Activated naive CD8-positive, alpha-beta T cell treated with anti-CD3 and anti-CD28 coated beads for 36 hours (primary cell): ENCODE measurements around the gene ORAI3. TPM values are rescaled to one million over a fixed set of nuclear protein-coding genes. Genes with fewer than 3 reads are reported as not detected.

ENCODE experiments used
- DNase-seq: peaks from one replicate; pipeline ENCODE4 v3.0.0; 2021
- H3K27ac Mint-ChIP-seq: one replicate; pipeline ENCODE4 v1.8.0; 2022; ENCODE audit warnings: mild to moderate bottlenecking, moderate library complexity, mixed read lengths
- H3K27me3 Mint-ChIP-seq: one replicate; pipeline ENCODE4 v1.8.0; 2022; ENCODE audit warnings: mild to moderate bottlenecking, mixed read lengths
- H3K36me3 Mint-ChIP-seq: one replicate; pipeline ENCODE4 v1.8.0; 2021; ENCODE audit warnings: mild to moderate bottlenecking, mixed read lengths
- H3K4me1 Mint-ChIP-seq: one replicate; pipeline ENCODE4 v1.8.0; 2021; ENCODE audit warnings: mixed read lengths
- H3K4me3 Mint-ChIP-seq: one replicate; pipeline ENCODE4 v1.8.0; 2022; ENCODE audit warnings: mild to moderate bottlenecking, moderate library complexity, mixed read lengths
- H3K9me3 Mint-ChIP-seq: one replicate; pipeline ENCODE4 v1.8.0; 2022; ENCODE audit warnings: mixed read lengths
- total RNA-seq, 2 experiments: library from RNA; stranded (reverse); gene quantifications; one replicate each; pipeline ENCODE4 v1.2.3, GENCODE V29; 2021

ORAI3 gene
- total RNA-seq, 2 experiments from 2014 or later, result 5.4 to 5.7 TPM

GRCh38 chr16:30996985-30997724, 48.3 kb downstream of the ORAI3 start:
- DNase-seq, result peak; percentile 79
- H3K4me3 Mint-ChIP-seq, result peak overlapping the region; percentile 83
- no peaks in the 10 kb centered on the region for H3K9me3 Mint-ChIP-seq
- peaks cover 9% of the 10 kb centered on the region for H3K4me1 Mint-ChIP-seq
- H3K27me3 Mint-ChIP-seq, result no peaks in the 10 kb centered on the region
- no peaks in the 10 kb centered on the region for H3K36me3 Mint-ChIP-seq
- peak overlapping the region; percentile 80 for H3K27ac Mint-ChIP-seq

- Mint-ChIP-seq H3K9me3 (no peaks in the 10 kb centered on the region), H3K36me3 (no peaks in the 10 kb centered on the region), H3K27me3 (no peaks in the 10 kb centered on the region), H3K27ac (no peak overlapping the region), H3K4me3 (peak overlapping the region; percentile 52), H3K4me1 (peaks cover 9% of the 10 kb centered on the region)
- DNase-seq, result no peak
Observed at GRCh38 chr16:30997725-30998711, 49.1 kb downstream of the ORAI3 start.

GRCh38 chr16:30998852-30999761, 50.2 kb downstream of the ORAI3 start:
- no peak for DNase-seq
- no peaks in the 10 kb centered on the region for H3K36me3 Mint-ChIP-seq
- no peak overlapping the region for H3K4me3 Mint-ChIP-seq
- H3K9me3 Mint-ChIP-seq, result no peaks in the 10 kb centered on the region
- H3K4me1 Mint-ChIP-seq, result peaks cover 9% of the 10 kb centered on the region
- H3K27ac Mint-ChIP-seq, result no peak overlapping the region
- no peaks in the 10 kb centered on the region for H3K27me3 Mint-ChIP-seq

- no peak overlapping the region for H3K27ac Mint-ChIP-seq
- no peak for DNase-seq
- no peaks in the 10 kb centered on the region for H3K9me3 Mint-ChIP-seq
- no peaks in the 10 kb centered on the region for H3K27me3 Mint-ChIP-seq
- no peak overlapping the region for H3K4me3 Mint-ChIP-seq
- peaks cover 5% of the 10 kb centered on the region for H3K4me1 Mint-ChIP-seq
- no peaks in the 10 kb centered on the region for H3K36me3 Mint-ChIP-seq
Observed at GRCh38 chr16:31000671-31001382, 52.0 kb downstream of the ORAI3 start.

- H3K27me3 Mint-ChIP-seq, result no peaks in the 10 kb centered on the region
- DNase-seq, result no peak
- H3K4me3 Mint-ChIP-seq, result no peak overlapping the region
- H3K36me3 Mint-ChIP-seq, result no peaks in the 10 kb centered on the region
- H3K27ac Mint-ChIP-seq, result no peak overlapping the region
- H3K9me3 Mint-ChIP-seq, result no peaks in the 10 kb centered on the region
- H3K4me1 Mint-ChIP-seq, result no peaks in the 10 kb centered on the region
Observed at GRCh38 chr16:31001507-31002249, 52.8 kb downstream of the ORAI3 start.

GRCh38 chr16:31002250-31002700, 53.4 kb downstream of the ORAI3 start:
- no peaks in the 10 kb centered on the region for H3K4me1 Mint-ChIP-seq
- H3K9me3 Mint-ChIP-seq, result no peaks in the 10 kb centered on the region
- no peak overlapping the region for H3K27ac Mint-ChIP-seq

GRCh38 chr16:31002862-31003341, 54.0 kb downstream of the ORAI3 start:
- Mint-ChIP-seq H3K27ac (no peak overlapping the region), H3K9me3 (no peaks in the 10 kb centered on the region), H3K4me1 (no peaks in the 10 kb centered on the region), H3K36me3 (no peaks in the 10 kb centered on the region), H3K4me3 (no peak overlapping the region), H3K27me3 (no peaks in the 10 kb centered on the region)
- DNase-seq, result no peak

More at GRCh38 chr16:31002250-31002700, 53.4 kb downstream of the ORAI3 start:
- DNase-seq, result no peak
- Mint-ChIP-seq H3K4me3 (no peak overlapping the region), H3K27me3 (no peaks in the 10 kb centered on the region), H3K36me3 (no peaks in the 10 kb centered on the region)

- H3K27ac Mint-ChIP-seq, result no peak overlapping the region
- H3K9me3 Mint-ChIP-seq, result no peaks in the 10 kb centered on the region
- no peaks in the 10 kb centered on the region for H3K27me3 Mint-ChIP-seq
- H3K4me1 Mint-ChIP-seq, result peaks cover 3% of the 10 kb centered on the region
- no peaks in the 10 kb centered on the region for H3K36me3 Mint-ChIP-seq
- DNase-seq, result no peak
- no peak overlapping the region for H3K4me3 Mint-ChIP-seq
Observed at GRCh38 chr16:31003744-31004143, 54.9 kb downstream of the ORAI3 start.

Other genes with a start within 250 kb of the ORAI3 start
- gene SRCAP, start 249.9 kb upstream of the ORAI3 start, total RNA-seq, result 10 to 100 TPM; 66.1 to 72.6 TPM
- gene PHKG2, start 200.6 kb upstream of the ORAI3 start, total RNA-seq, result 10 to 100 TPM; 31.1 to 32.0 TPM
- gene CFAP119, start 187.0 kb upstream of the ORAI3 start, total RNA-seq, result 1 to 10 TPM; 3.7 to 6.4 TPM
- 100 to 1,000 TPM in 1 of 2 experiments, 10 to 100 TPM in 1; 95.2 to 107 TPM for gene RNF40, start 186.7 kb upstream of the ORAI3 start, total RNA-seq
- 1 to 10 TPM; 5.4 to 5.5 TPM for gene ZNF629, start 161.9 kb upstream of the ORAI3 start, total RNA-seq
- gene BCL7C, start 55.0 kb upstream of the ORAI3 start, total RNA-seq, result 10 to 100 TPM; 20.8 to 22.0 TPM
- gene CTF1, start 52.5 kb upstream of the ORAI3 start, total RNA-seq, result under 1 TPM; 0.16 to 0.38 TPM
- gene FBXL19, start 25.5 kb upstream of the ORAI3 start, total RNA-seq, result 10 to 100 TPM; 24.9 to 27.0 TPM
- 10 to 100 TPM; 28.5 to 31.7 TPM for gene SETD1A, start 8.7 kb downstream of the ORAI3 start, total RNA-seq
- 1 to 10 TPM; 1.5 TPM for gene HSD3B7, start 36.1 kb downstream of the ORAI3 start, total RNA-seq
- 1 to 10 TPM; 1.3 to 1.6 TPM for gene STX1B, start 61.6 kb downstream of the ORAI3 start, total RNA-seq
- gene STX4, start 84.5 kb downstream of the ORAI3 start, total RNA-seq, result 10 to 100 TPM; 32.4 to 33.0 TPM
- 10 to 100 TPM; 17.3 to 18.5 TPM for gene ZNF668, start 125.2 kb downstream of the ORAI3 start, total RNA-seq
- 10 to 100 TPM; 20.0 to 21.8 TPM for gene ZNF646, start 125.4 kb downstream of the ORAI3 start, total RNA-seq
- gene PRSS53, start 139.9 kb downstream of the ORAI3 start, total RNA-seq, result 1 to 10 TPM; 3.0 to 3.1 TPM
- gene VKORC1, start 145.7 kb downstream of the ORAI3 start, total RNA-seq, result 10 to 100 TPM; 57.9 to 61.3 TPM
- gene BCKDK, start 159.3 kb downstream of the ORAI3 start, total RNA-seq, result 10 to 100 TPM; 45.5 to 49.3 TPM
- 10 to 100 TPM; 48.9 to 49.9 TPM for gene KAT8, start 168.6 kb downstream of the ORAI3 start, total RNA-seq
- not detected for gene PRSS8, start 186.7 kb downstream of the ORAI3 start, total RNA-seq
- under 1 TPM in 1 of 2 experiments, not detected in 1; 0.74 TPM for gene PRSS36, start 201.0 kb downstream of the ORAI3 start, total RNA-seq
- 100 to 1,000 TPM; 817 to 858 TPM for gene FUS, start 231.1 kb downstream of the ORAI3 start, total RNA-seq